Activated CD8-positive, alpha-beta memory T cell treated with anti-CD3 and anti-CD28 coated beads for 24 hours (primary cell): Measurements from ENCODE around the gene SULT4A1.

Experiments used
- DNase-seq: peaks from one replicate; pipeline ENCODE4 v3.0.0-alpha.2; 2020

SULT4A1 gene

GRCh38 chr22:43796567-43796966, 65.7 kb downstream of the SULT4A1 start:
- DNase-seq: no peak

- DNase-seq: no peak
Observed at GRCh38 chr22:43795320-43795719, 67.0 kb downstream of the SULT4A1 start.

GRCh38 chr22:43792905-43793304, 69.4 kb downstream of the SULT4A1 start:
- DNase-seq: no peak

GRCh38 chr22:43789452-43789851, 72.9 kb downstream of the SULT4A1 start:
- no peak for DNase-seq

- no peak for DNase-seq
Observed at GRCh38 chr22:43783777-43784176, 78.5 kb downstream of the SULT4A1 start.

GRCh38 chr22:43782448-43782847, 79.9 kb downstream of the SULT4A1 start:
- DNase-seq: no peak

- DNase-seq: no peak
Observed at GRCh38 chr22:43777286-43777685, 85.0 kb downstream of the SULT4A1 start.

- no peak for DNase-seq
Observed at GRCh38 chr22:43776081-43776670, 86.1 kb downstream of the SULT4A1 start.
